OCI-LY3 (cell line): ENCODE data around the gene ANKK1.

Experiments
- H2AFZ ChIP-seq: fragments of 200-600, 300-600 bp; shearing (Covaris generic); 2 replicates; pipeline ENCODE4 v1.6.0; 2014; ENCODE audit warnings: antibody characterized with exemption, low read depth, low read length
- H3K27ac ChIP-seq: fragments of 200-600, 300-600 bp; sonication (generic); 2 replicates; pipeline ENCODE4 v1.5.1; 2014; ENCODE audit warnings: mild to moderate bottlenecking, low read length, moderate library complexity, mixed read lengths
- H3K27me3 ChIP-seq: fragments of 200-600, 300-600 bp; sonication (generic); 2 replicates; pipeline ENCODE4 v1.6.1; 2014; ENCODE audit warnings: low read depth, low read length, mixed read lengths
- H3K36me3 ChIP-seq: fragments of 200-600, 300-600 bp; sonication (generic); replicated peaks from 2 replicates; pipeline ENCODE3; 2014; ENCODE audit warnings: low read depth, low read length, mixed read lengths
- H3K4me1 ChIP-seq: fragments of 300-600, 200-600 bp; sonication (generic); 2 replicates; pipeline ENCODE4 v1.6.1; 2014; ENCODE audit warnings: low read length, mixed read lengths
- H3K4me2 ChIP-seq: fragments of 200-600, 300-600 bp; sonication (generic); 2 replicates; pipeline ENCODE4 v1.6.1; 2014; ENCODE audit warnings: low read length, mixed read lengths
- H3K4me3 ChIP-seq: fragments of 300-600, 200-600 bp; sonication (generic); 2 replicates; pipeline ENCODE4 v1.5.1; 2014; ENCODE audit warnings: antibody characterized with exemption, mild to moderate bottlenecking, low read length, moderate library complexity
- H3K79me2 ChIP-seq: fragments of 300-600, 200-600 bp; shearing (Covaris generic); 2 replicates; pipeline ENCODE4 v1.6.1; 2014; ENCODE audit warnings: mild to moderate bottlenecking, low read length, mixed read lengths
- H3K9ac ChIP-seq: fragments of 300-600, 200-600 bp; shearing (Covaris generic); 2 replicates; pipeline ENCODE4 v1.6.0; 2014; ENCODE audit warnings: mild to moderate bottlenecking, low read length, moderate library complexity
- H3K9me3 ChIP-seq: fragments of 200-600, 300-600 bp; shearing (Covaris generic); 2 replicates; pipeline ENCODE4 v1.6.1; 2014; ENCODE audit warnings: low read length, mixed read lengths; ENCODE audit not compliant: insufficient read depth
- H4K20me1 ChIP-seq: fragments of 200-600, 300-600 bp; sonication (generic); 2 replicates; pipeline ENCODE4 v1.6.1; 2016; ENCODE audit warnings: low read length, mixed read lengths; ENCODE audit not compliant: insufficient read depth
- CTCF ChIP-seq: fragments of 200-600, 300-600 bp; sonication (generic); IDR thresholded peaks from 2 replicates; pipeline ENCODE4 v1.5.1; 2014; ENCODE audit warnings: antibody characterized with exemption, low read length, low read depth
- EZH2phosphoT487 ChIP-seq: fragments of 200-600 bp; shearing (Covaris generic); IDR thresholded peaks from 2 replicates; pipeline ENCODE4 v1.6.1; 2018; ENCODE audit warnings: antibody characterized with exemption, mixed run types, low read depth

ANKK1 gene

GRCh38 chr11:113392236-113392921 lies 4.8 kb downstream of the ANKK1 start:
- Histone ChIP-seq H2AFZ (no peak overlapping the region), H3K4me3 (no peak overlapping the region), H3K27me3 (peaks cover 27% of the 10 kb centered on the region), H3K36me3 (no peaks in the 10 kb centered on the region), H3K4me2 (no peak overlapping the region), H4K20me1 (no peaks in the 10 kb centered on the region), H3K27ac (no peak overlapping the region), H3K9me3 (no peaks in the 10 kb centered on the region), H3K79me2 (no peaks in the 10 kb centered on the region), H3K9ac (no peak overlapping the region), H3K4me1 (no peaks in the 10 kb centered on the region)
- TF ChIP-seq EZH2phosphoT487 (no peak), CTCF (no peak)

DNA sequence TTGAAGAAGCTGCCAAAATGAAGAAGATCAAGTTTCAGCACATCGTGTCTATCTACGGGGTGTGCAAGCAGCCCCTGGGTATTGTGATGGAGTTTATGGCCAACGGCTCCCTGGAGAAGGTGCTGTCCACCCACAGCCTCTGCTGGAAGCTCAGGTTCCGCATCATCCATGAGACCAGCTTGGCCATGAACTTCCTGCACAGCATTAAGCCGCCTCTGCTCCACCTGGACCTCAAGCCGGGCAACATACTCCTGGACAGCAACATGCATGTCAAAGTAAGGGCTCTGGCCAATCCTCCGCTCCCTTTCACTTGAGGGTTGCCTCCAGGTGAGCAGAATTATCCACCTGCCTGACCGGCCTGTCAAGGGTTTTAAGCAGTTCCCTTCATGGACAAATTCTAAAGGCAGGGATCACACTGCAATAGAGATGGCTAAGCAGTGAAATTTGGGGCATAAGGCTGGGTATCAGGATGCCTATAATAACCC lies 6.0 kb downstream of the ANKK1 start:
- no peaks in the 10 kb centered on the region for H3K9me3 ChIP-seq
- H4K20me1 ChIP-seq: no peaks in the 10 kb centered on the region
- no peaks in the 10 kb centered on the region for H3K36me3 ChIP-seq
- no peaks in the 10 kb centered on the region for H3K4me1 ChIP-seq
- no peak overlapping the region for H2AFZ ChIP-seq
- H3K27me3 ChIP-seq: peaks cover 27% of the 10 kb centered on the region
- no peak overlapping the region for H3K4me2 ChIP-seq
- no peak for TF ChIP-seq EZH2phosphoT487
- no peak for TF ChIP-seq CTCF
- H3K4me3 ChIP-seq: no peak overlapping the region
- H3K79me2 ChIP-seq: no peaks in the 10 kb centered on the region
- no peak overlapping the region for H3K9ac ChIP-seq
- H3K27ac ChIP-seq: no peak overlapping the region

DNA sequence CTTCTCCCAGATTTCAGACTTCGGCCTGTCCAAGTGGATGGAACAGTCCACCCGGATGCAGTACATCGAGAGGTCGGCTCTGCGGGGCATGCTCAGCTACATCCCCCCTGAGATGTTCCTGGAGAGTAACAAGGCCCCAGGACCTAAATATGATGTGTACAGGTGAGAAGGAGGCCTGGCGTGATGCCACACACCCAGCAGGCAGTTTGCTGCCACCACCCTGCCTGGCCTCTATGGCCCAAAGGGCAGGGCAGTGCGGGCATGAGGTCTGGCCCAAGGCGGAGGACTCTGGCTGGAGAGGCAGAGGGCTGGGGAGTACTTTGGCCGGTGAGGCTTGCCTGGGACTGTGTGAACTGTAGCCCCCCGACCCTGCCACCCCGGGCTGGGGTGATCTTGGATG lies 7.3 kb downstream of the ANKK1 start:
- no peak overlapping the region for H2AFZ ChIP-seq
- no peaks in the 10 kb centered on the region for H3K9me3 ChIP-seq
- H4K20me1 ChIP-seq: no peaks in the 10 kb centered on the region
- TF ChIP-seq EZH2phosphoT487 (no peak), CTCF (no peak)
- no peak overlapping the region for H3K27ac ChIP-seq
- peaks cover 27% of the 10 kb centered on the region for H3K27me3 ChIP-seq
- H3K9ac ChIP-seq: no peak overlapping the region
- H3K79me2 ChIP-seq: no peaks in the 10 kb centered on the region
- no peak overlapping the region for H3K4me3 ChIP-seq
- H3K4me2 ChIP-seq: no peak overlapping the region
- no peaks in the 10 kb centered on the region for H3K4me1 ChIP-seq
- H3K36me3 ChIP-seq: no peaks in the 10 kb centered on the region

- H3K36me3 ChIP-seq: no peaks in the 10 kb centered on the region
- H2AFZ ChIP-seq: no peak overlapping the region
- no peaks in the 10 kb centered on the region for H3K4me1 ChIP-seq
- no peaks in the 10 kb centered on the region for H3K79me2 ChIP-seq
- H3K9me3 ChIP-seq: no peaks in the 10 kb centered on the region
- H4K20me1 ChIP-seq: no peaks in the 10 kb centered on the region
- H3K27me3 ChIP-seq: peaks cover 26% of the 10 kb centered on the region
- H3K27ac ChIP-seq: no peak overlapping the region
- H3K4me3 ChIP-seq: no peak overlapping the region
- H3K4me2 ChIP-seq: no peak overlapping the region
- no peak for TF ChIP-seq EZH2phosphoT487
- no peak for TF ChIP-seq CTCF
- no peak overlapping the region for H3K9ac ChIP-seq
These were observed 8.3 kb downstream of the ANKK1 start for GRCh38 chr11:113395782-113396336.
